Activated CD4-positive, alpha-beta T cell treated with anti-CD3 and anti-CD28 coated beads, Interleukin-2, Interleukin-6, amounts not matched to agents 100 ng/mL and 50 ng/mL, durations not matched to agents 16 hours and 8 hours (primary cell): ENCODE data around the gene INTS2.
"Not testable (repeated sequence)": the region's sequence is repeated elsewhere in the genome, so short reads cannot be mapped to it uniquely, and the experiment has no call there.

Experiments used
- DNase-seq: peaks from one replicate; pipeline ENCODE4 v3.0.0-alpha.2; 2020

INTS2 gene

DNA sequence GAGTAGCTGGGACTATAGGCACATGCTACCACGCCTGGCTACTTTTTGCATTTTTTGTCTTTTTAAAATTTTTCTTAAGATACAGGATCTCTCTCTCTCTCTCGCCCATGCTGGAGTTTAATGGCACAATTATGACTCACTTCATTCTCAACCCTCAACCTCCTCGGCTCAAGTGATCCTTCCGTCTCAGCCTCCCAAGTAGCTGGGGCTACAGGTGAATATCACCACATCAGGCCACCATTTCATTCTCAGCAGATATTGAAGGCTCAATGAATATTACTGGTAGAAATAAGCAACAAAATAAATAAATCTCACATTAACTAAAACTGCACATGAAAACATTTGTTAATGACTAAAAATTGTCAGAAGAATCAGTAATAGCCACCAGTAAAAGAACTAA lies 106.1 kb downstream of the INTS2 start:
- DNase-seq, result no peak

DNA sequence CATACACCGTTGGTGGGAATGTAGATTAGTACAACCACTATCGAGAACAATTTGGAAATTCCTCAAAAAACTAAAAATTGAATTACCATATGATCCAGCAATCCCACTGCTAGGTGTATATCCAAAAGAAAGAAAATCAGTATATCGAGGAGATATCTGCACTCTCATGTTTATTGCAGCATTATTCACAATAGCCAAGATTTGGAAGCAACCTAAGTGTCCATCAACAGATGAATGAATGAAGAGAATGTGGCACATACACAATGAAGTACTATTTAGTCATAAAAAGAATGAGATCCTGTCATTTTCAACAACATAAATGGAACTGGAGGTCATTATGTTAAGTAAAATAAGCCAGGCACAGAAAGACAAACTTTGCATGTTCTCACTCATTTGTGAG lies 108.5 kb downstream of the INTS2 start:
- DNase-seq, result not testable (repeated sequence)

DNA sequence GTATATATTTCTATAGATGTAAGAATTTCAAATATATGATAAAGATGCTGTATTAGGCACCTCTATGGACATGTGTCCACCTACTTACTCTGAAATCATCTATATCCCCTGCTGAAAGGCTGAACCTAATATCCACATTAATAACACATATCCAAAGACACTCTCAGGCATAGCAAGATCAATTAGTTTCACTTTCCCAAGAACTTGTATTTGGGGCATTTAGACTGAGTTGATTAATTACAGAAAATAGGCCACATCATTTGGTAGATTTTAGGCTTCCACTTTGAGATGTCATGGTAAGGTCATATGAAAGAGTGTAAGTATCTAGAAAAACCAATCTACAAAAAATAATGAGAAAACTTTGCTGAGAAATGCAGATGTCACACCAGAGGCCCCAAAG lies 109.6 kb downstream of the INTS2 start:
- DNase-seq, result no peak

DNA sequence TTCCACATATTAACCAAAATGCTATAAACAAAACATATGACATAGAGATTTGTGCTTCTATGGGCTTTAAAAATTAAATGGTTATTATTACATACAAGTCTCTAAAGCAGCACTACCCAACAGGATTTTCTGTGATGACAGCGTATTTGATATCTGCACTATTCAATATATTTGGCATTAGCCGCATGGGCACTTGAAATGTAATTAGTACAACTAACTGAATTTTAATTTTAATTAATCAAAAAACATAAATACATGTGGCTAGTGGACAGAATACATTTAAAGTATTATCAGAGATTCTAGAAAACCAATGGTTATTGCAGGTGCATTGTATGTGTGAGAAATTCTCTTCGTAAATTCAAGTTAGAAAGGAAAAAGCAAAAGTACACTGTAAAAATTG lies 110.3 kb downstream of the INTS2 start:
- DNase-seq, result no peak

DNA sequence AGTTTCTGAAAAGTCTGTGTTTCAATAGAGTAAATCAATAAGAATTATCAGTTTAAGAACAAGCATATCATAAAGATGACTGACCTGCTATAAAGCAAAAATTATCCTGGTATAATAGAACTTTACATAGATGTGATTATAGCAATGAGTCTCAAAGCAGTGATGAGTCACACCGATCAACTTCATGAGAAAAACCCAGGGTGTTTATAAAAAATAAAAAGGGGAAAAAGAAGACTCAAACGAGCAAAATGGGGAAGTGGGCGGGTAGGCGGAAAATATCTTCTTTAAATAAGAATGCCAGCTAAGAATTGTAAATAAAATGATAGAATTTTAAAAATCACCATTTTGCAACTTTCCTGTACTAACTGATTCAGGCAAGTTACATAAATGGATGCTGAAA lies 111.2 kb downstream of the INTS2 start:
- DNase-seq, result no peak

DNA sequence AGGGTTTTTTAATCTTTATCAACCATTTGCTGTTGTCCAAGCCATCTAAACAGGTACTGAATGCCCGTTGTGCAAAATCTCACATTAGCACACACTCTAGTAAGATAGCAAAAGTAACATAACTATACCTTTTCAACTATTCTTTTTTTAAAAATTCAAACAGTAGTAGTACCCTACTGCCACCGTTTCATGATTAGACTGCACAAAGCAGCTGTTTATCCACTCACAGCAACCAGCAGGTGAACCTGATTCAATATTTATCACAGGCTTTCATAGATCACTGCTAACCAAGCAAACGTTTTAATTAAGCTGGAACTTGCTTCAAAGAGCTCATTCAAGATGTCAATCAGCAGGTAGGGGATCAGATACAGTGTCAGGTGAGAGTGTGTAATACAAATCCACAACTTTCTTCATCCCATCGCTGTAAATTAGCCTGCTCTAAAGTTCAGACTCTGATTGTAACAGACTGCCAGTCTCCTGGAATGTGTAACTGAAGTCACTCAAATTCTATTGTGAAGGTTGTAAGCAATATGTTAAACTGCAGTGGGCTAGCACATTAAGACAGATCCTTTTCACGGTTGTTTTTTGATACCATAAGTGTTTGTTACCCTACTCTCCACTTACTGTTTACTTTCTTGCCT lies 111.8 kb downstream of the INTS2 start:
- DNase-seq, result no peak
